ENCODE results near the gene AMIGO2. TPM values are rescaled to one million over a fixed set of nuclear protein-coding genes. Genes with fewer than 3 reads are reported as not detected.
"Not testable (repeated sequence)": the region's sequence is repeated elsewhere in the genome, so short reads cannot be mapped to it uniquely, and the experiment has no call there.

Gene AMIGO2
- total RNA-seq, 1 donor from 2014 or later: 8.5 TPM

- Mint-ChIP-seq H3K4me3 (no peak overlapping the region), H3K27ac (no peak overlapping the region), H3K27me3 (ENCODE audit: low read depth) (peaks cover 2% of the 10 kb centered on the region), H3K4me1 (peaks cover 8% of the 10 kb centered on the region), H3K36me3 (no peaks in the 10 kb centered on the region), H3K9me3 (peaks cover 3% of the 10 kb centered on the region)
- TF ChIP-seq, protein P1, sequence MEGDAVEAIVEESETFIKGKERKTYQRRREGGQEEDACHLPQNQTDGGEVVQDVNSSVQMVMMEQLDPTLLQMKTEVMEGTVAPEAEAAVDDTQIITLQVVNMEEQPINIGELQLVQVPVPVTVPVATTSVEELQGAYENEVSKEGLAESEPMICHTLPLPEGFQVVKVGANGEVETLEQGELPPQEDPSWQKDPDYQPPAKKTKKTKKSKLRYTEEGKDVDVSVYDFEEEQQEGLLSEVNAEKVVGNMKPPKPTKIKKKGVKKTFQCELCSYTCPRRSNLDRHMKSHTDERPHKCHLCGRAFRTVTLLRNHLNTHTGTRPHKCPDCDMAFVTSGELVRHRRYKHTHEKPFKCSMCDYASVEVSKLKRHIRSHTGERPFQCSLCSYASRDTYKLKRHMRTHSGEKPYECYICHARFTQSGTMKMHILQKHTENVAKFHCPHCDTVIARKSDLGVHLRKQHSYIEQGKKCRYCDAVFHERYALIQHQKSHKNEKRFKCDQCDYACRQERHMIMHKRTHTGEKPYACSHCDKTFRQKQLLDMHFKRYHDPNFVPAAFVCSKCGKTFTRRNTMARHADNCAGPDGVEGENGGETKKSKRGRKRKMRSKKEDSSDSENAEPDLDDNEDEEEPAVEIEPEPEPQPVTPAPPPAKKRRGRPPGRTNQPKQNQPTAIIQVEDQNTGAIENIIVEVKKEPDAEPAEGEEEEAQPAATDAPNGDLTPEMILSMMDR (IDR thresholded peaks at IDR 0.05; ENCODE audit: unreplicated experiment): no peak
- DNase-seq (ENCODE audit: low spot score in 2 of 2, unreplicated experiment in 2 of 2): no peak
Measured at GRCh38 chr12:47065546-47065945, 14.2 kb downstream of the AMIGO2 start.

DNA sequence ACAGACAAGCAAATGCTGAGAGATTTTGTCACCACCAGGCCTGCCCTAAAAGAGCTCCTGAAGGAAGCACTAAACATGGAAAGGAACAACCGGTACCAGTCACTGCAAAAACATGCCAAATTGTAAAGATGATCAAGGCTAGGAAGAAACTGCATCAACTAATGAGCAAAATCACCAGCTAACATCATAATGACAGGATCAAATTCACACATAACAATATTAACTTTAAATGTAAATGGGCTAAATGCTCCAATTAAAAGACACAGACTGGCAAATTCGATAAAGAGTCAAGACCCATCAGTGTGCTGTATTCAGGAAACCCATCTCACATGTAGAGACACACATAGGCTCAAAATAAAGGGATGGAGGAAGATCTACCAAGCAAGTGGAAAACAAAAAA is 21.1 kb downstream of the AMIGO2 start:
- Mint-ChIP-seq H3K36me3 (peaks cover 11% of the 10 kb centered on the region), H3K9me3 (peaks cover 31% of the 10 kb centered on the region)
- not testable (repeated sequence) for H3K27ac Mint-ChIP-seq; H3K4me1 Mint-ChIP-seq; H3K27me3 Mint-ChIP-seq (ENCODE audit: low read depth); H3K4me3 Mint-ChIP-seq; DNase-seq (ENCODE audit: low spot score in 2 of 2, unreplicated experiment in 2 of 2)

DNA sequence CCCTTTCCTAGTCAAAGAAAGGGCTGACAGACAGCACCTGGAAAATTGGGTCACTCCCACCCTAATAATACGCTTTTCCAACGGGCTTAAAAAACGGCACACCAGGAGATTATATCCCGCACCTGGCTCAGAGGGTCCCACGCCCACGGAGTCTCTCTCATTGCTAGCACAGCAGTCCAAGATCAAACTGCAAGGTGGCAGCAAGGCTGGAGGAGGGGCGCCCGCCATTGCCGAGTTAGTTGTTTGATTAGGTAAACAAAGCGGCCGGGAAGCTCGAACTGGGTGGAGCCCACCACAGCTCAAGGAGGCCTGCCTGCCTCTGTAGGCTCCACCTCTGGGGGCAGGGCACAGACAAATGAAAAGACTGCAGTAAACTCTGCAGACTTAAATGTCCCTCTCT is 22.8 kb downstream of the AMIGO2 start:
- not testable (repeated sequence) for H3K4me1 Mint-ChIP-seq, H3K27ac Mint-ChIP-seq
- H3K36me3 Mint-ChIP-seq: peaks cover 11% of the 10 kb centered on the region

GRCh38 chr12:47055856-47056255 is 23.9 kb downstream of the AMIGO2 start:
- Mint-ChIP-seq H3K36me3 (peaks cover 17% of the 10 kb centered on the region), H3K9me3 (peaks cover 31% of the 10 kb centered on the region)
- H3K4me3 Mint-ChIP-seq; H3K4me1 Mint-ChIP-seq; H3K27me3 Mint-ChIP-seq (ENCODE audit: low read depth); H3K27ac Mint-ChIP-seq; DNase-seq (ENCODE audit: low spot score in 2 of 2, unreplicated experiment in 2 of 2): not testable (repeated sequence)

More for the DNA sequence above, 22.8 kb downstream of the AMIGO2 start:
- not testable (repeated sequence) for H3K4me3 Mint-ChIP-seq; H3K27me3 Mint-ChIP-seq (ENCODE audit: low read depth); DNase-seq (ENCODE audit: low spot score in 2 of 2, unreplicated experiment in 2 of 2)
- peaks cover 31% of the 10 kb centered on the region for H3K9me3 Mint-ChIP-seq

DNA sequence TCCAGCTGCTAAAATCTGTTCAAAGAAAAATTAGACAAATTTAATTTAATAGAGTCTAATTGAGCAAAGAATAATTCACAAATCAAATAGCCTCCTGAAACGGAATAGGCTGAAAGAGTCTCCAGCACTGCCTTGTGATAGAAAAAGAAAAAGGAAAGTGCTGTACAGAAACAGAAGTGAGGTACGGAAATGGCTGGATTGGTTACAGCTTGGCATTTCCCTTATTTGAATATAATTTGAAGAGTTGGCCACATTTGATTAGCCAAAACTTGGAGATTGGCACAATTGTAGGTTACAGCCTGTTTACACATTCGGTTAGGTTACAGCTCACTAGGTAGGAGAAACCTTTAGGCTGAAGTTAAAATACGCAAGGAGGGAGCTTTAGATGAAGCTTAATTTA is 25.1 kb downstream of the AMIGO2 start:
- TF ChIP-seq, protein P1 (IDR thresholded peaks at IDR 0.05; ENCODE audit: unreplicated experiment): no peak
- H3K9me3 Mint-ChIP-seq: peaks cover 30% of the 10 kb centered on the region
- DNase-seq (ENCODE audit: low spot score in 2 of 2, unreplicated experiment in 2 of 2): no peak
- peaks cover 5% of the 10 kb centered on the region for H3K4me1 Mint-ChIP-seq
- H3K36me3 Mint-ChIP-seq: peaks cover 19% of the 10 kb centered on the region
- no peak overlapping the region for H3K4me3 Mint-ChIP-seq
- no peak overlapping the region for H3K27ac Mint-ChIP-seq
- no peaks in the 10 kb centered on the region for H3K27me3 Mint-ChIP-seq (ENCODE audit: low read depth)

DNA sequence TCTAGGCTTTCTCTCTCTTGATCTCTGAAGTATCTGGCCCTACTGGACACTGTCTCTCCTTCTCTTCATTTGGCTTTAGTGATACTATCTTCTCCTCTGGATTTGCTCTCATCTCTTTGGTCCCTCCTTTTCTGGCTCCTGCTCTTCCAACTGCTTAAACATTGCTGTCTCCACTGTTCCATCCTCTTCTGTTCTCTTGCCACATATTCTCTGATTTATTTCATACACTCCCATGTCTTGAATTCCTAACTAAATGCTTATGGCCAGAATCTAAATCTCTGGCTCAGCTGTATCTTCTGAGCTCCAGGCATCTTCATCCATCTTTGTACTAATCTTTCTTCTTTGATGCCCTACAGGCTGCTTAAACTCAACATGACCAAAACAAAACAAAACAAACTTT is 25.8 kb downstream of the AMIGO2 start:
- Mint-ChIP-seq H3K4me1 (peaks cover 5% of the 10 kb centered on the region), H3K27ac (no peak overlapping the region), H3K27me3 (ENCODE audit: low read depth) (no peaks in the 10 kb centered on the region), H3K9me3 (peaks cover 23% of the 10 kb centered on the region), H3K36me3 (peaks cover 17% of the 10 kb centered on the region), H3K4me3 (no peak overlapping the region)
- no peak for DNase-seq (ENCODE audit: low spot score in 2 of 2, unreplicated experiment in 2 of 2)
- TF ChIP-seq, protein P1 (IDR thresholded peaks at IDR 0.05; ENCODE audit: unreplicated experiment): no peak

- peaks cover 5% of the 10 kb centered on the region for H3K4me1 Mint-ChIP-seq
- peaks cover 13% of the 10 kb centered on the region for H3K9me3 Mint-ChIP-seq
- no peak overlapping the region for H3K27ac Mint-ChIP-seq
- no peak overlapping the region for H3K4me3 Mint-ChIP-seq
- no peaks in the 10 kb centered on the region for H3K27me3 Mint-ChIP-seq (ENCODE audit: low read depth)
- TF ChIP-seq, protein P1 (IDR thresholded peaks at IDR 0.05; ENCODE audit: unreplicated experiment): no peak
- peaks cover 13% of the 10 kb centered on the region for H3K36me3 Mint-ChIP-seq
- no peak for DNase-seq (ENCODE audit: low spot score in 2 of 2, unreplicated experiment in 2 of 2)
Measured at GRCh38 chr12:47052274-47052673, 27.5 kb downstream of the AMIGO2 start.

DNA sequence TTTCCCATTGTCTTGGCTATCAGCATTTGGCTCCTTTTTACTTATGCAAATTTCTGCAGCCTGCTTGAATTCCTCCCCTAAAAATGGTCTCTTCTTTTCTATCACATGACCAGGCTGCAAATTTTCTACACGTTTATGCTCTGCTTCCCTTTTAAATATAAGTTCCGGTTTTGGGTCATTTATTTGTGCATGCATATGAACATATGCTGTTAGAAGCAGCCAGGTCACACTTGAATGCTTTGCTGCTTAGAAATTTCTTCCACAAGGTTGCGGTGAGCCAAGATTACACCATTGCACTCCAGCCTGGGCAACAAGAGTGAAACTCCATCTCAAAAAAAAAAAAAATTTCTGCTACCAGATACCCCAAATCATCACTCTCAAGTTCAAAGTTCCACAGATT is 28.5 kb downstream of the AMIGO2 start:
- H3K4me1 Mint-ChIP-seq; H3K27ac Mint-ChIP-seq; DNase-seq (ENCODE audit: low spot score in 2 of 2, unreplicated experiment in 2 of 2); H3K4me3 Mint-ChIP-seq; H3K36me3 Mint-ChIP-seq; H3K27me3 Mint-ChIP-seq (ENCODE audit: low read depth); H3K9me3 Mint-ChIP-seq: not testable (repeated sequence)

All from mesothelial cell of epicardium (in vitro differentiated cells).